Stimulated activated CD4-positive, alpha-beta T cell treated with anti-CD3 and anti-CD28 coated beads, Interleukin-4, amount 100 ng/mL, for 24 hours (primary cell): ENCODE results near the gene SUGP1.
"Not testable (repeated sequence)": the region's sequence is repeated elsewhere in the genome, so short reads cannot be mapped to it uniquely, and the experiment has no call there.

Experiments
- DNase-seq: peaks from one replicate; pipeline ENCODE4 v3.0.0-alpha.2; 2020

Gene SUGP1

DNA sequence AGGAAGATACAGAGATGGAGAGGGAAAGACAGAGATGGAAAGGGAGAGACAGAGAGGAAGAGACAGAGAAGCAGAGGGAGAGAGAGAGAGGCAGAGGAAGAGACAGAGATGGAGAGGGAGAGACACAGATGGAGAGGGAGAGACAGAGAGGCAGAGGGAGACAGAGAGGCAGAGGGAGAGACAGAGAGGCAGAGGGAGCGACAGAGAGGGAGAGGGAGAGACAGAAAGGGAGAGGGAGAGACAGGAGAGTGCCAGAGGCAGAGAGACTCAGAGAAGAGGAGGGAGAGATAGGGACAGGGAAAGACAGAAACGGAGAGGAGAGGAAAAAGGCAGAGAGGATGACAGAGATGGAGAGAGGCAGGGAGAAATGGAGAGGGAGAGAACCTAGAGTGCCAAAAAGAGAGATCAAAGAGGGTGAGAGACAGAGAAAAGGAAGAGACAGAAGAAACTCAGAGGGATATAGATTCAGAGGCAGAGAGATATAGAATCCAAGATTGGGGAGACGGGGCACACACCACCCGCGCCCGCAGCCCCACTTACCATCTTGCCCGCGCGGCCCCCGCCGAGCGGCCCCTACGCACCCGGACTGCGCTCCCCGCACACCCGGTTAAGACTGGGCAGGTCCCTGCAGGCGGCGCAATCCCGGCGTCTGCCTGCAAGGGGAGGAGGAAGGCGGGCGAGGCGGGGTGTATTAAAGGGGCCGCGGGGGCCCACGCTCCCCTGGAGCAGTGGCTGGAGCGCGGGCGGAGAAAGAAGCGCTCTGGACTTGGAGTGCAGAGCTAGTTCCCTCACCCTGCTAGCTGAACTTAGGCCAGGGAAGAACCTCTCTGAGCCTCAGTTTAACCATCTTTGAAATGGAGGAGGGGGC, 57.9 kb downstream of the SUGP1 start:
- DNase-seq, result no peak

DNA sequence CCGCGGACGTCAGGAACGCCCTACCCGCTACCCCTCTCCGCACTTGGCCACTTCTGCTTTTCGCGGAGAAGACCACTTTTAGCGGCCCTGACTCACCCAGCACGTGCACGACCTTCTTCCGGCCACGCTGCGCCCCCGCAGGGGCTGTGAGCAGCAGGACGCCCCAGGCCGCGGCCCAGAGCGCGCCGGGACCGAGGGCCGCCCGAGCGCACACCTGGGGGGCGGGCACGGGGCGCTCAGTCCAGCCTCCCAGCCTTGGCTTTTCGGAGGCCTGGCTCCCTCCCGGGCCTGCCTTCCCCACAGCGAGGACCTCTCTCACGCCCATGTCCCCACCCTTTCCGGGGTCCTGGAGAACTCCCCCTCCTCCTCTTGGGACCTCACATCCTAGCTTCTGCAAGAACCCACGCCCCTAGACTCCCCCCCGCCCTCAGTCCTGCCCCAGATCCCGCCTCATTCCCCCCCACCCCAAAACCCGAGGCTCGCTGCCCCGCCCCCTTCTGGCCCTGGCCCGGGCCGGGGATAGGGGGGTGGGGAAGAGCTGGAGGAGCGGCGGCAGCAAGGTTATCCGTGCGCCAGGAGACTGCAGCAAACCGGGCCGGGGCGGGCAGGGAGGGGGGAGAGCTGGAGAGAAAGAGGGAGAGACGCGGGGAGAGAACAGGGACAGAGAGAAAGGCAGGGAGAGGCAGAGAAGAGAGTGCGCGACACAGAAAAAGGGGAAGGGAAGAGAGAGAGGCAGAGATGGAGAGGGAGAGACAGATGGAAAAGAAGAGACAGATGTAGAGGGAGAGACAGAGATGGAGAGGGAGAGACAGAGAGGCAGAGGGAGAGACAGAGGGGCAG, 58.7 kb downstream of the SUGP1 start:
- no peak for DNase-seq

DNA sequence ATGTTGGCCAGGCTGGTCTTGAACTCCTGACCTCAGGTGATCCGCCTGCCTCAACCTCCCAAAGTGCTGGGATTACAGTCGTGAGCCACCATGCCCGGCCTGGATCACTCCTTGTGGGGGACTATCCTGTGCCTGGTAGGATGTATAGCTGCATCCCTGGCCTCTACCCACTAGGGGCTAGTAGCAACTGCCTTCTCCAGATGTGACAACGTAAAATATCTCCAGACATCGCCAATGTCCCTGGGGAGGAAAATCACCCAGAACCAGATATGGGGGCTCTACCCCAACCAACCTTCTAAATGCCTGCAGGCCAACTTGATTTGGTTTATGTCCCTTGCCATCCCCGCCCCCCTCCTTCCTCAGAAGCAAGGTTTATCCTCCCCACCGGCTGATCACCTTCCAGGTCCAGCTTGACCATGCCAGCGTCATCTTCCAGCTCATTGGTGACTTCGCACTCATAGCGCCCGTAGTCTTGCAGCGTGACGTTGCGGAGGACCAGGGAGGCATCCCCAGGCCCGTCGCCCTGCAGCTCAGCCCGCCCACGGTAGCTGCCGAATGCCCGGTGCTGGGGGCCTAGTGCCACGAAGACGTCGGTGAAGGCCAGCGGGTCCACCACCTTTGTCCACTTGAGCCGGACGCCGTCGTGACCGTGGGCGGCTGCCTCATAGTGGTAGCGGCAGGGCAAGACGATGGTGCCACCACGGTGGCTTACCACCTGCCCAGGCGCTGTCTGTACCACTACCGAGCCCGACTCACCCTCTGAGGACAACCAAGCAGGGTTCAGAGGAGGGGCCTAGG, 59.7 kb downstream of the SUGP1 start:
- DNase-seq, result no peak

DNA sequence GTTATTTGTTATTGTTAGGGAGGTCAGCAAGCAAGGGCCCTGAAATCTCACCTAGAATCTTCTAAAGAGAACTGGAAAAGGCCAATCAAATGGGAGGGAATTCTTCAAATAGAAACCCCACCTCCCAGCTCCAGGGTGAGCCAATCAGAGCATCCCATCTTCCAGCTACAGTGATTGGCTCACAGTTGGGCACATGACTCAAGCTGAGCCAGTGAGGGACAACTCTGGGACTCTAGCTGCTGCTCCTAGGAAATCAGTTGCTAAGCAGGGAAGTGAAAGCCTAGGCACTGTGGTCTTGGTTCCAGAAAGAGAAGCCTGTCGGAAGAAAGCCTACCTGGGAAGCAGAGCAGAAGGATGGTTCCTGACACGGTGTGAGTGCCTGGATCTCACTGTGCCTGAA, 60.6 kb downstream of the SUGP1 start:
- DNase-seq, result no peak

DNA sequence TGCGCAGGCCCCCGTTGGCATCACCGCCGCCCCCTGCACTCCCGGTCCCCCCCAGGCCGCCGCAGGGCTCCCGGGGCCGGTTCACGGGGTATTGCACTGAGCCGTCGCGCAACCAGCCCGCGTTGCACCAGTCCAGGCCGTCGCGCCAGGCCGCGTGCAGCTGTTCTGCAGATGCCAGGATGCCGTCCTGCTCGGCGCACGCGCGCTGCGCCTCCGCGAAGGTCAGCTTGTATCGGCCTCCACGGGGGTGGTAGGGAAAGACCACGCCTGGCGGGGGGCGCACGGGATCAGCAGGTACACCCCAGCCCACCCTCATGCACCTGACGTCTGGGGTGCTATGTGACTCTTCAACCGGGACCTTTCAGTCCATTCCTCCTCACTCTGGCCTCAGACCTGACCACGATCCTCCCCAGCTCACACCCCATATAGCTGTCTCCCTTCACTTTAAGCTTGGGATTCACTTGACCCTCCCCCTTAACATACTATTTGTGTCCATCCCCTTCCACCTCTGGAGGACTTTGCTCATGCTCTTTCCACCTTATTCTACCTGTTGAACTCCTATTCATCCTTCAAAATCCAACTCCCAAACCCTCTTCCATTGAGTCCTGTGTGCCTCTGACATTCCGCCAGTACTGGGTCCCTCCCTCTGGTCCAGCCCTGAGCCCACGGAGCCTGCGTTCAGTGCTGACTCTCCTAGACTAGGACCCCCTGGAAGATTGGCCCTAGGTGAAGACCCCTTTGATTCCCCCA, 61.5 kb downstream of the SUGP1 start:
- DNase-seq, result no peak

DNA sequence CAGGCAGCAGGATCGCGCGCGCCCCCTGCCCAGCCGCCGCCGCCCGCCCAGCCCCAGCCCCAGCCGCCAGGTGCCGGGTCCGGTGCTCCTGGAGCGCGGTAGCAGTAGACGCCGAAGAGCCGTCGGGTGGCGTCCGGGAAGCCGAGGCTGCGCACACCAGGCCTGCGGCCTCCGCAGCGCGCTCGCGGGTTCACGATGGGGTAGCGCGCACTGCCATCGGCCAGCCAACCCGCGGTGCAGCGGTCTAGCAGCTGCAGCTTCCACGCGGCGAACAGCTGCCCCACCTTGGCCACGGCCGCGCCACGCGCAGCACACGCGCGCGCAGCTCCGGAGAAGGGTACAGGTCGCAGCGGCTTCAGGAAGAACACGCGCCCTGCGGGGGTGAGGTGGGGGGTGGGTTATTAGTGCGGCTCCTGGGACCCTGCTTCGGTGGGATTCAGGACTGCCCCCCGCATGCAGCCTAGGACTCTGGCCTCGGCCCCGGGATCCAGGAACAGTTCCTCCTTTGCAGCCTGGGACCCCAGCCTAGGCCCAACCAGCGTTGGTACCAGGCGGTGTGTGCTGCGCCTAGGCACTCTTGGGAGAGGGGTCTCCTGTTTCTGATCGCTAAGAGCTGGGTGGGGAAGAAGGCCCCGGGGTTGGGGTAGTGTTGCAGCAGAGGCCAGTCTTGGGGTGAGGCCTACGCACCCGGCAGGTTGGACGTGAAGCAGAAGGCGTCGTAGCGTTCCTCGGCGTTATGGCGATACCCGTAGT, 62.3 kb downstream of the SUGP1 start:
- no peak for DNase-seq

DNA sequence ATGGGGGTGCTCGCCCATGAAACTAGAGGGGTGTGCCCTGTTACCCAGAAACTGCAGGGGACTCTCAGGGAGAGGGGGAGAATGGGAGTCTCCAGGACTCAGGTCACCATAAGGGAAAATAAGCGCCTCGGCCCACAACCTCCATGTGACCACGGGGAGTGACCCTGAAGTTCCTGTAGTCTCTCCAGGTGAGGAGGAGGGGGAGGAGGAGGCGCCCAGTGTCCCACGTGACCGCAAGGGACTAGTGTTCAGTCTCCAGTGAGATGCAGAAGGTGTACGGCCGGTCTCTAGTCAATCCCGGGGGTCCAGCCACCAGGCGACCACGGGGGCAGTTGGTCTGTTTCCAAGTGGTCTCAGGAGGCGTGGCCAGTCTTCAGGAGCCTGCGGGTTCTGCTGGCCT, 63.2 kb downstream of the SUGP1 start:
- DNase-seq, result no peak

DNA sequence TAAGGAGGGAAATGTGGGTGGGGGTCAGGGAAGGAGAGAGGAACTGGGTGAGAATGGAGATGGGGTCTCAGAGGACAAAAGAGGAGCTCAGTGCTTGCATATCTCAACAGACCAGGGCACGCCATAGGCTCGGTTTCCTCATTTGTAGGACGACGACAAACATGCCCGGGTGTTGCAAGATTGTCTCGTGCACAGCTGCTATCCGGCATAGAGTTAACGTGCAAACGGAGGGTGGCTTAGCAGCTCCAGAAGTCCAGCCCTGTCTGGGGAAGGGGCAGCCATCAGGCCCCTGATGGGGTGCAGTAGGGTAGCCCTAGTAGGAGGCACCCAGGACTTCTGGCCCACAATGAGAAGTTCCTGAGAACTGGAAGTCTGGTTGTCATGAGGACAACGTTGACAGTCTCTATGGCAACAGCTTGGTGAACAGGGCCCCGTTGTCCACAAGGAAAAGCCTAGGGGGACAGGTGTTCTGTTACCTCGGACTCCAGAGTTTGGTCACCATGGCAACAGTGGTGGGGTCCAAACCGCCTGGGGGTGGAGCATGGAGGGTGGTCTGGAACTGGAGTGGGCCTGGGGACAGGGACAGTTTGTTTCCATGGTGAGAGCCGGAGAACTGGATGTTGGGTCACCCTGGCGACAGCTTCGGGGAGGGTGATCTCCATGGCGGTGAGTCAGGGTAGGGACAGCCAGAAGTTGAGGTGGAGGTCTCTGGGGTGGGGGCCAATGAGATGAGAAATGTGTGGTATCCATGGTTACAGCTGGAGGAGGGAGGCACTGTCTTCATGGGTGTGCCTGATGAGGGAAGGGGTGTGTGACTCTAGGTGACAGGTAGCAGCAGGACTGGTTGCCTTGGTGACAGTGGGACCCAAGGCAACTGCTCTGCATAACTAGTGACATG, 64.0 kb downstream of the SUGP1 start:
- DNase-seq, result no peak

DNA sequence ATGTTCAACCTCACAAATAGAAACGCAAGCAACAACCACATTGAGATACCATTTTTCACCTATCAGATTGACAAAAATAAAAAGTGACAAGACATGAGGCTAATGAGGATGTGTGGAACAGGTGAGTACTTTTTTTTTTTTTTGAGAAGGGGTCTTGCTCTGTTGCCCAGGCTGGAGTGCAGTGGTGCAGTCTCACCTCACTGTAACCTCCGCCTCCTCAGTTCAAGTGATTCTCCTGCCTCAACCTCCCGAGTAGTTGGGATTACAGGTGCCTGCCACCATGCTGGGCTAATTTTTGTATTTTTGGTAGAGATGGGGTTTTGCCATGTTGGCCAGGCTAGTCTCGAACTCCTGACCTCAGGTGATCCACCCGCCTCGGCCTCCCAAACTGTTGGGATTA, 66.9 kb downstream of the SUGP1 start:
- DNase-seq, result not testable (repeated sequence)

DNA sequence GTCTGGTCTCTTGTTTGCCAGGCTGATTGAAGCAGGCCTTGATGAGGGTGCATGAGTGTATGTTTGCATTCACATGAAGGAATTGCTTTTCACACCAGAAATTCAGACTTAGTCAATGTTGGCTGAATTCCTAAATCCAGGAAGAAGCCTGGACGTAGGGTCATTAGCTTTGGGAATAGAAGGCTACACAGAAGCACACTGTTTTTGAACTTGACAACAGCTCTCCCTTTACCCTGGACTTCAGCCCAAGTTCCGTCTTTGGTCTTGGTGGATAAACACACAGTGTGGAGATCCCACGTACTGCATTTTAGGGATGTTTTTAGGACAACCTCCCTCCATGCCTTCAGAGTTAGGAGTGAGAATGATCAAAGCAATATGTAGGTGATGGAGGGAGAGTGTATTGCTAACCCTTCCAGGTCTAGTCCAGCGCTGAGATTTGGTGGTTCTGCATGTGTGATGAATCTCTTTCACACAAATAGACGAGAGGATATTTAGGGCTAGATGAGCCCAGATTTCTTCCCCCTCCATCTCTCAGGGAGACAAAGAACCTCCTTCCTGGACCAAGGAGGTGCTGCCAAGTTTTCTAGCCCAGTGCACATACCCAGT, 70.0 kb downstream of the SUGP1 start:
- DNase-seq, result no peak

DNA sequence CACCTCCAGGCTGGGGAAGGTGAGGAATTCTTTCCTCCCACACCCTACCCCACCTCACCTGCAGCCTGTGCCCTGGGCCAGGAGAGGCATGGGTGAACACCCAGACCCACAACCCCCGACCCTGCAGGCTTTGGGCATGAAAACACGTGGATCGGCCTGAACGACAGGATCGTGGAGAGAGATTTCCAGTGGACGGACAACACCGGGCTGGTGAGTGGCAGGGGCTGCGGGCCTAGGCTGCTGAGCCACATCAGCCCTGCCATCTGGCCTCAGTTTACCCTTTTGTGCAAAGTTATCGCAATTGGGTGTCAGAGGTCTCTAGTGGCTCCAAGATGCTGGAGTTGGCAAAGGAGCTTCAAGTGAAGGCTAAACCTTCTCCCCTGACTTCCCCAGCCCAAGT, 79.8 kb downstream of the SUGP1 start:
- DNase-seq, result no peak

DNA sequence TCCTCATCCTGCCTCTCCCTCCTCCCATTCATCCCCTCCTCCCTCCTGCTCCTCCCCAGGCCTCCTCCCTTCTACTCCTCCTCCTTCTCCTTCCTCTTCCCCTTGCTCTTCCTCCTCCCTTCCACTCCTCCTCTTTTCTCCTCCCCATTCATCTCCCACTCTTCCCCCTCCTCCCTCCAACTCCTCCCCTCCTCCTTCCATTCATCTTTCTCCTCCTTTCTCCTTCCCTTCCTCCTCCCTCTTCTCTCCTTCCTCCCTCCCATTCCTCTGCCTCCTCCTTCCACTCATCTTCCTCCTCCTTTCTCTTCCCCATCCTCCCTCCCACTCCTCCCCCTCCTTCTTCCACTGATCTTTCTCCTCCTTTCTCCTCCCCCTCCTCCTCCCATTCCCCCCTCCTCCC, 80.6 kb downstream of the SUGP1 start:
- no peak for DNase-seq

DNA sequence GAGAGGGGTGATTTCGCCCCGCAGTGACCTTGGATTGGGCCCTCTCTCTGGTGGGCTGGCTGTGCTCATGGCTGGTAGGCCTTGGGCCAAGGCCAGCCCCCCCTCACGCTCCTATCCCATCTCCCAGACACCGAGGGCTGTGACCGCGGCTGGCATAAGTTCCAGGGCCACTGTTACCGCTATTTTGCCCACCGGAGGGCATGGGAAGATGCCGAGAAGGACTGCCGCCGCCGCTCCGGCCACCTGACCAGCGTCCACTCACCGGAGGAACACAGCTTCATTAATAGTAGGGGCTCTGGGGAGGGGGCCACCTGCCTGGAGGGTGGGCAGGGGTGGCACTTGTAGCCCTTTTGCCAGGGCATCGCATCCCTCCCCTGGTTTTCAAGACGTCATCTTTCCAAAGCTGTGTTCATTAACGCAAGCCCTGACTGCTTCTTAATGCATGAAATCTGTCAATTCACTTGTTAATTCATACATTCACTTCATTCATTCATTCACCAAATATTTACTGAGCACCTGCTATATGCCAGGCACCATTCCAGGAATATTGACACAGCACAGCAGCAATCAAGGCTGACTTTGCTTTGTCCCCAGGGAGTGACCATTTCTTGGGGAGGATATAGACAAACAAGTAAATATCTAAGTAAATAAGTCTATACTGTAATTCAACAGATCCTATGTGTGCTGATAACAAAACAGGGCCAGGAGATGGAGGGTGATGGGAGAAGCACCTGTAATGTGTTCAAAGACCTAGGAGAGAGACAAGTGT, 82.0 kb downstream of the SUGP1 start:
- no peak for DNase-seq

DNA sequence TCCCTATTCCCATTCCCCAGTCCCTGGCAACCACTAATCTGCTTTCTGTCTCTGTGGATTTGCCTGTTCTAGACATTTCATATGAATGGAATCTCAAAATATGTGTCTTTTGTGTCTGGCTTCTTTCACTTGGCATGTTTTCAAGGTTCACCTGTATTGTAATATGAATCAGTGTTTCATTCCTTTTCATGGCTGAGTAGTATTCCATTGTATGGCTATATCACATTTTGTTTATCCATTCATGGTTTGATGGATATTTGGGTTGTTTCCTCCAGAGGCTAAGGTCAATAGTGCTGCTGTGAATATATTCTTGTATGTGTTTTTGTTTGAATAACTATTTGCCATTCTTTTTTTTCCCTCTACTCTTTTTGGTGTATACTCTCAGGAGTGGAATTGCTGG, 84.1 kb downstream of the SUGP1 start:
- no peak for DNase-seq

DNA sequence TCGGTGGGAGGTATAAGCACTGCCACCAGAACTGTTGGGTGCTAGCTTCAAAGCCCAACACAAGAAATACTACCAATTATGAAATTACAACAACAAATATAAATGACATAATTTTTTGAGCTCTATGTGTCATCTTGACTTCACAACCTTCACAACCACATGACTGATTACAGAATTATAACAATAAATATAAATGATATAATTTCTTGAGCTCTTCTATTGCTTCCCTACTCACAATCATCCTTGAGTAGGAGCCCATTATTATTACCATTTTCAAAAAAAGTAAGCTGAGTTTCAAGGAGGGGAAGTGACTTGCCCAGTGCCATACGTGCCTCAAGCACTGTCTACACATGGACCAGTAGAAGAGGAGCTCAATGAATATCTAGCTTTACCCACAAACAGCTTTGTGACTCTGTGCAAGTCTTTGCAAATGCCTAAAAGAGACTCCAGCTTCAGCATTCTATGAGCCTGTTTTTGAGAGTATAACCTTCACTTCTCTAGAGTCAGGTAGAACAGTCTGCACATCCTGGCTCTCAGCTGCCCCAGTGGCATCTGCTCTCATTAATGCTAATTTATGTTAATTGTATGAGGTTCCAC, 86.0 kb downstream of the SUGP1 start:
- no peak for DNase-seq

DNA sequence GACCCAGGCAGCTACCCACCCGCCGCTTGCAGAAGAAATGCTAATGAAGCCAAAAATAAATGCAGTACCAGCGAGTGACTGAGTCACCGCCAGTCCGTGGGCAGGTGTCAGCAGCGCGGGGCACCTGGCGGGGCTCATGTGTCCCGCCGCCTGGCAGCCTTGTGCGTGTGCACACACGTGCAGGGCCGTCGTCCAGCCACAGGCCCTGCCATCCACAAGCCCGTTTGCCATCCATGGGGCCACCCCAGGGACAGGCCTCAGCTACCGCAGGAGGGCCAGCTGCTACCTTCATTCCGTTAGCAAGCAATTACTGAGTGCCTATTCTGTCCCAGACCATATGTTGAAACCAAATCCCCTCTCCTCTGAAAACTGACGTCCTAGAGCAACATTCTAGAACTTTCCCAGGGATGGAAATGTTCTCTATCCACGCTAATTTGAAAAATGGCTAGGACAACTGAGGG, 88.0 kb downstream of the SUGP1 start:
- no peak for DNase-seq

DNA sequence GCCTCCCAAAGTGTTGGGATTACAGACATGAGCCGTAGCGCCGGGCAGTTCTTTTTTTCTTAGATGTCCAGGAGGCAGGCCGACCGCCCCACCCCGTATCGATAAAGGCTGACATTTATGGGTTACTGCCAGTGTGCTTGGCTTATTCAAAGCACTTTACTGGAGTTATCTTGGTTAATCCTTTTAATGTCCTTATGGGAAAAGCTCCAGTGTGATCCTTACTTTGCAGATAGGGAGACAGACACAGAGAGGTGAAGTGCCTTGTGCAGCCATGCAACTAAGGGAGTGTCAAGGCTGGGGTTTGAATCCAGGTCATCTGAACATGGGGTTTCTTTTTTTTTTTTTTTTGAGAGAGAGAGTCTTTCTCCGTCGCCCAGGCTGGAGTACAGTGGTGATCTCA, 89.3 kb downstream of the SUGP1 start:
- DNase-seq, result no peak

DNA sequence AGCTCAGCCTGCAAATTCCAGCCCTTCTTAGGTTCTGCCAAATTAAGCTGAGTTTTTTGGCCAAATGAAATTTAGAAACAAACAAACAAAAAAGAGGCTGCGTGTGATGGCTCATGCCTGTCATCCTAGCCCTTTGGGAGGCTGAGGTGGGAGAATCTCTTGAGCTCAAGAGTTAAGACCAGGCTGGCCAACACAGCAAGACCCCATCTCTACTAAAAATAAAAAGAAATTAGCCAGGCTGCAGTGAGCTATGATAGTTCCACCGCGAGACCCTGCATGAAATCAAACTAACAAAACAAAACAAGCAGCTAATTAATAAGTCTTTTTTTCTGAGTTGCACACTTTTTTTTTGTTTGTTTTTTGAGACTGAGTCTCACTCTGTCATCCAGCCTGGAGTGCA, 90.6 kb downstream of the SUGP1 start:
- DNase-seq, result no peak

DNA sequence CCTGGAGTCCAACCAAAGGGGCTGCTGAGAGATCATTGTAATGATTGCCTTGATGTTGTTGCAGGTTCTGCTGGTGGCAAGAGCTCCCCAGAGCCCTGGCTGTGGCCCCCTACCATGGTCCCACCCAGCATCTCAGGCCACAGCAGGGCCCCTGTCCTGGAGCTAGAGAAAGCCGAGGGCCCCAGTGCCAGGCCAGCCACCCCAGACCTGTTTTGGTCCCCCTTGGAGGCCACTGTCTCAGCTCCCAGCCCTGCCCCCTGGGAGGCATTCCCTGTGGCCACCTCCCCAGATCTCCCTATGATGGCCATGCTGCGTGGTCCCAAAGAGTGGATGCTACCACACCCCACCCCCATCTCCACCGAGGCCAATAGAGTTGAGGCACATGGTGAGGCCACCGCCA, 93.1 kb downstream of the SUGP1 start:
- no peak for DNase-seq
